ENCODE results near the gene DRC3.

DNA sequence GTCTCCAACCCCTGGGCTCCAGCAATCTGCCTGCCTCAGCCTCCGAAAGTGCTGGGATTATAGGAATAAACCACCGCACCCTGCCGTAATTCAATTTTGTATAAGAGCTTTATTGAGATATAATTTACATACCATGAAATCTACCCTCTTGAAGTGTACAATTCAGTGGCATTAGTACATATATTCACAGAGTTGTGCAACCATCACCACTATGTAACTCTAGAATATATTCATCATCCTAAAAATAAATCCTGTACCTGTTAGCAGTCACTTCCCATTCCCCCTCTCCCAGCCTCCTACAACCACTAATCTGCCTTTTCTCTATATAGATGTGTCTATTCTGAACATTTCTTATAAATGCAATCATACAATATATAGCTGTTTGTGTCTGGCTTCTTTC, 26.6 kb upstream of the DRC3 start:
- TF ChIP-seq CTCF (IDR thresholded peaks at IDR 0.05) (no peak), POLR2A (IDR thresholded peaks at IDR 0.05) (no peak)
